GM21528 (cell line): ENCODE measurements around the gene AQP6.

Source experiments
- ATAC-seq: cut with Tn5 transposase; IDR thresholded peaks from one replicate; pipeline ENCODE4 v1.9.1; 2021; ENCODE audit warnings: mild to moderate bottlenecking, moderate library complexity; ENCODE audit not compliant: unreplicated experiment, low FRiP score

The AQP6 gene, protein sequence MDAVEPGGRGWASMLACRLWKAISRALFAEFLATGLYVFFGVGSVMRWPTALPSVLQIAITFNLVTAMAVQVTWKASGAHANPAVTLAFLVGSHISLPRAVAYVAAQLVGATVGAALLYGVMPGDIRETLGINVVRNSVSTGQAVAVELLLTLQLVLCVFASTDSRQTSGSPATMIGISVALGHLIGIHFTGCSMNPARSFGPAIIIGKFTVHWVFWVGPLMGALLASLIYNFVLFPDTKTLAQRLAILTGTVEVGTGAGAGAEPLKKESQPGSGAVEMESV

DNA sequence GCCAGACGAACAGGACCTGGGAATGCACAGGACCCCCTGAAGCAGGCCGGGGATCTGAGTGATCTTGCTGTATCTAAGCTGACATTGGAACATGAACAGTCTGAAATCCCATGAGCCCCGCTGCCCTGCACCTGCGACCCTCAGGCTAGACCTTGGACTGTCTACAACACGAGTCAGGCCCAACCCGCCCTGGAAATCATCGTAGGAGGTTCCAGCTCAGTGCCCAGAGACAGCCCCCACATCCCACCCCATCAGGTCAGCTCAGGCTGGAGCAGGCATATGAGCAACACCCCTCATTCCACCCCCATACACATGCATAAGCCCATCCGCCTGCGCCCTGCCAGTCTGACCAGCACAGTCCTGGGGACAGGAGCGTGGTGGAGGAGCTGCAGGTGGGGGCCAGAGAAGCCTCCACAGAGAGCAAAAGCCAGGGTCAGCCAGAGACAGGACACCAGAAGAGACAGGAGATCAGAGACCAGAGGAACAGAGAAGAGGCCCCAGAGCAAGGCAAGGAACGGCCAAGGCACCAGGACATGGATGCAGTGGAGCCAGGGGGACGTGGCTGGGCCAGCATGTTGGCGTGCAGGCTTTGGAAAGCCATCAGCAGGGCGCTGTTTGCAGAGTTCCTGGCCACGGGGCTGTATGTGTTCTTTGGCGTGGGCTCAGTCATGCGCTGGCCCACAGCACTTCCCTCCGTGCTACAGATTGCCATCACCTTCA lies at the start of gene AQP6:
AQP6 (plus strand) TSS at position 307 of the 720 bp plus-strand sequence; CDS start at position 534, 227 bp downstream.
- ATAC-seq = no peak

DNA sequence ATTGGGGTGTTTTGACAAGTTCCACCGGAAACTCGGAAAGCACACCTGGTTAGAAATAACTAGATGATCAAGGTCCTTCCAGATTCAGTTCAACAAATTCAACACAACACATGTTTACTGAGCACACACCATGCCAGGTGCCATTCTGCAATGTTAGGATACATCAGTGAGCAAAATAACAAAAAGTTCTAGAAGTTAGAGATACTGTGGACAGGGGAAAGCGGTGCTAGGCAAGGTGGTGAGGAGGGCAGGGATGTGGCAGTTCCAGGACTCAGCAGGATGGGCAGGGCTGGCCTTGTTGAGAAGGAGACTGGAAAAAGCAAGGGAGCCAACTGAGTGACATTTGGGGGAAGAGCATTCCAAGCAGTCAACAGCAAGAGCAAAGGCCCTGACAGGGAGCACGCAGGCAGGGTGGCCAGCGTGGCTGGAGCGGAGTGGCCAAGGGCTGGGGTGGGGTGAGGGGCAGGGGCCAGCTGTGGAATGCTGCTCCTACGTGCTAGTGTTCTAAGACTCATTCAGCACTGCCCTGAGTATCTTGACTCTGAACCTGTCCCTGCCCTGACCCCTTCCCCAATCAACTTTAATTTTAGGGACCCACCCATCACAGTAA lies 49.6 kb upstream of the AQP6 start:
- ATAC-seq = no peak

DNA sequence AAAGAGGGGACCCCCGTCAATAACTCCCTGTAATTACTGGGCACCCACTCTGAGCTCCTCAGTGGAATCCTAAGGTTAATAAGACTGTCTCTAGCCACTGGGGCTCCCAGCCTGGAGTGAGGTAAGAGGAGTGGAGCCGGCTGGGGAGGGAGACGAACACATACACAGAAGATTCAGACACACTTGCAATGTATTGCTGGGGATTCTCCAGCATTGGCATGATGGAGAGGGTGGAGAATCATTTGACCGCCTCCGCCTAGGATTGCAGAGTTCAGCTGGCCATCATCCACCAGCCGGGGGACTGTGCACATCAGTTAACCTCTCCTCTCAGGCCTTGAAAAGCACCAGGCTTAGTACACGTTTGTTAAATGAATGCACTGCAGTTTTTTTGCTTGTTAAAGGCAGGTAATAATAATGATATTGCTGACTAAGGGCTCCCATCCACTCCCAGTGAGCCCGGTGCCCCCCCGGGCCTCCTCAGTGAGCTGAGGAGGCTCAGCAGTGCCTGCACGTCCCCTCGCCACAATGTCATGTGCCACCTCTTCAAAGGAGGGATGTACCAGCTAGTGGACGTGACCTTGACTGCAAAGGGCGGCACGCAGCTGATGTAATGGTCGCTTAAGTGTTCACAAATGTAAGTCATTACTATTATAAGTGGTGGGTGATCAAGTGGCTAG lies 48.7 kb upstream of the AQP6 start:
- ATAC-seq = no peak

DNA sequence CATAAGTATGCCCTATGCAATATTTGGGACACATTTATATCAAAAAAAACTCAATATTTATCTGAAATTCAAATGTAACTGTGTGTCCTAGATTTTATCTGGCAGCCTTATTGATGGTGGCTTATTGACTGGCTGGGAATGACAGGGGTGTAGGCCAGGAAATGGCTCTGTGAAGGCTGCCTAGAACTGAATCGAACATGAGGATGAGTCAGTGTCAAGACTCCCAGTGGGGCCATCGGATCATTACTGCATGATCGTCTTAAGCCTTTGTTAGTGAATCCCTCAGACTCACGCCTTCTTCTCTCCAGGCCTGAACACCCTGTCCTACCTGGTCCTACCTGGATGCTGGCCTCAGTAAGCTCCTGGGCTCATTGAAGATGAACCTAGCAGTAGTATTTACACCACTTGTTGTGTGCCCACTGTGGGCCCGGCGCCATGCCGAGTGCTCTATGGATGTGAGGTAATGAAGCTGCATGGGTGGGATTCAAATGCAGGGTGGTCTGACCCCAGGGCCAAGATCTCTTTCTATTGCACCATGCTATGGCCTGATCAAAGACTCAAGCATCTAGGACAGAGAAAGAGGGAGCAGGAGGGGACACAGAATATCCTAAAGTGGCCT lies 48.0 kb upstream of the AQP6 start:
- no peak for ATAC-seq

DNA sequence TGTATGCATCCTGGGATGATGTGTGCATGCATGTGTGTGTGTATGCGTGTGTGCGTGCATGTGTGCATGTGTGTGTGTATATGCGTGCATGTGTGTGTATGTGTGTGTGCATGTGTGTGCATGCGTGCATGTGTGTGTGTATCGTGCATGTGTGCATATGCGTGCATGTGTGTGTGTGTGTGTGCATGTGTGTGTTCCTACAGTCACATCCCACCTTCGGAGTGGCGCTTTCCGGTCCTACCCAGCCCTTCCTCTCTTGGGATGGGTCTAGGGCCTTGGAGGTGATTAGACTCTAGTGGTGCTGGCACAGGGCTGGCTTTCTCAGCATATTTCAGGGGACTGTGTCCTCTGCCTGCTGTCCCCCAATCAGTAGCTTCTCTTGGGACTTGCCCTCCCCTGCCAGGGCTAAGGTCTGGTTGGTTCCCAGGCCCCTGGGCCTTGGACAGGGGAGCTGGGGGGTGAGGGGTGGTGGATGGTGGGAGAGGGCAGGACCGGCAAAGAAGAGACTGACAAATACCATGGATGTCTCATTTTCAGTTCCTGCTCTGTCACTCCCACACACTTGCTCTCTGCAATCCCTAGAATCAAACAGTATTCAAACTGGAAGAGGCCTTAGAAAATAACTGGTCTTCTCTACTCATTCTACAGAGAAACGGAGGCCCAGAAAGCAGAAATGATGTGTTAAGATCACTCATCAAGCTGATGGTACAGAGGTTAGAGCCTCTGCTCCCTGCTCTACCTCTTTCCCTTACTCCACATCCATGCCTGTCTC lies 47.1 kb upstream of the AQP6 start:
- ATAC-seq = no peak

DNA sequence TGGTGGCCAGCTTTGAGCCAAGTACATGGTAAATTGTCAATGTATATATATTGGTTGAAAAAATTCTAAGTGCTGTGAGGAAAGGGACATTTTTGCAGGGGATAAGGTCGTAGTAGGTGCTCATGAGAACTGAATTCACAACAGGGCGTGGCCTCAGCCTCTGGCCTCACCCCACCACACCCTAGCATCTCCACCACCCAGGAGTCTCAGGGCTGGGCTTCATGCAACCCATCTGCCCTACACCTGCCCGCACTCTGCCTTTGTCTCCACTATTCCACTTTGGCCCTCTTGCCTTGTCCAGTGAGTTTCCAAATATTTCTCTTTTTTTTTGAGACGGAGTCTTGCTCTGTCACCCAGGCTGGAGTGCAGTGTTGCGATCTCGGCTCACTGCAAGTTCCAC lies 44.3 kb upstream of the AQP6 start:
- ATAC-seq = no peak

DNA sequence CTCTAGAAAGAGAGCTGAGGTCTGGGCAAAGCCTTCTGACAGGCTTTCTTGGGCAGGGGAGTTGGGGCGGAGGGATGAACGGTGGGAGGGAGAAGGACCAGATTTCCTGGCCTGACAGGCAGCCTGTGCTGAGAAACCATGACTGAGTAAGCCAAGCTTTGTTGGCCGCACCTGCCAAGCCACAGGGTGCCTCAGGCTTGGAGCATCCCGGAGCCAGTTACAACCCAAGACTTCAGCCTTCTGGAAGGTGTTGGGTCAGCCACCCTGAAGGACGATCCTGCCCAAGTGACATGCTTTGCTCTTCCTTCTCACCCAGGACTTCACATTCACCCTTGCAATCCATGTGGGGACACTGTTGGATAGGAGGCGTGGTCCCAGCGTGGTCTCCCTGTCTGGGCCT lies 43.2 kb upstream of the AQP6 start:
- no peak for ATAC-seq

DNA sequence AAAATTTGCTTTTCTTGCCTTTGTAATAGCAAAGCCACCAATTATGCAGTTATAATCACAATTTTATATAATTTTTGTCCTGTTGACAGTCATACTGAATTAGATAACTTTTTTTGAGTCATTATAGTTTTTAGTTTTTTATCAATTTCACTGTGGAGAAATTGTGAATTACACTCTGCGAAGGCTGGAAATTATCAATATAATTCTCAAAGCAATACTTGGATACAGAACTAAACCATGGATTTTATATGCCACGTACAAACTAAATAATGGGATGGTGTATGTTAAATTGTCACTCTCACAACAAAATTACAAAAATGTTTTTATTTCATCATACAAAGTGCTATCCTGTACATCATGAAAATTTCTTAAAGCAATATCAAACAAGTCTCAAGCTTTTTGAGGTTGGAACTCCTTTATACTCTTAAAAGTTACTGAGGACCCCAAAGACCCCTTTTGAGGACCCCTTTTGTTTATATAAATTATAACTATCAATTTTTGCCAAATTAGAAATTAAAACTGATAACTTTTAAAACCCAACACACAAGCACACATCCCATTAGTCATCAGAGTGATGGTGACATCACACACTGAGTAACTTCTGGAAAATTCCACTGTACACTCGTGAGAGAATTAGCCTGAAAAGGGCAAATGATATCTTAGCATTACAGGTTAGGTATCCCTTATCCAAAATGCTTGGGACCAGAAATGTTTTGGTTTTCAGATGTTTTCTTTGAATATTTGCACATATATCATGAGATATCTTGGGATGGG lies 42.0 kb upstream of the AQP6 start:
- ATAC-seq = no peak

DNA sequence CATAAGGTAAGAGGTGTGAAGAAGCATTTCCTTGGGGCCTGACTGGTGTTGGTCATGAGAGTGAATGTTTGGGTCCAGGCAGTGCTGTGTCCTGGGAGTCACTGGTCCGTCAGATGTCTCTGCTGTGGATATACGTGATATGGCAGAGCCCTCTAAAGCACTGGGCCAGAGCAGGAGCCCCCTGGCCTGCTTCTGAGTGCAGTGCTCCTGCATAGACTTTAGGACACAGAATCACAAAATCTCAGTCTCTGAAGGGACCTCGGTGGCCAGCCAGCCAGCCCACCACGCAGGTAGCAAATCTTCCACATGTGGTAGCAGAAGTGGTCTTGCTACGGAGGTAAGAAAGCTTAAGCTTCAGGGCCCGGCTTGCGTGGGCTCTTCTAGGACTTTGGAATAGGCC lies 40.7 kb upstream of the AQP6 start:
- no peak for ATAC-seq

DNA sequence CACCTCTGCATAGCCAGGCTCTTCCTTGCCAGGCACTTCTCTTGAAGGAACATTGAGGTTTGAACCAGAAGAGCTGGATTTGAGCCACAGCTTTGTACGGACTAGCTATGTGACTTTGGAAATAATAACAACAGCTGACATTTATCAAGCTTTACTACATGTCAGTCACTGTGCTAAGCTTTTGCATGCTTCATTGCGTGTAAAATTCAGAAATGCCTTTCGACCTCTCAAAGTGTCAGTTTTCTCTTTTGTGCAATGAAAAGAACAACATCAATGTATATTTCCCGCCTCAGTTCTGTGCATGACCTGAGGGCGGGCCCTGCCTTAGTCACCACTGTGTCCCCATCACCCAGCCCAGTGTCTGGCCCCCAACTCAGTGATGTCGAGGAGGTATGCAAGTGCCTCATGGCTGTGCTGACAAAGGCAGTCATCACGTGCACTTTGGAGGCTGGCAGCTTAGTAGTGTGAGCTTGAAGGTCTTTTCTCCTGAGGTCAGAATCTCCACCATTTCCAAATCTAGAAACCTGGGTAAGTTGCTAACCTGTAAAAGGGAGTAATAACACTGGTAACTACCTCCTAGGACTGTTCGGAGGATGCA lies 40.1 kb upstream of the AQP6 start:
- ATAC-seq = no peak

DNA sequence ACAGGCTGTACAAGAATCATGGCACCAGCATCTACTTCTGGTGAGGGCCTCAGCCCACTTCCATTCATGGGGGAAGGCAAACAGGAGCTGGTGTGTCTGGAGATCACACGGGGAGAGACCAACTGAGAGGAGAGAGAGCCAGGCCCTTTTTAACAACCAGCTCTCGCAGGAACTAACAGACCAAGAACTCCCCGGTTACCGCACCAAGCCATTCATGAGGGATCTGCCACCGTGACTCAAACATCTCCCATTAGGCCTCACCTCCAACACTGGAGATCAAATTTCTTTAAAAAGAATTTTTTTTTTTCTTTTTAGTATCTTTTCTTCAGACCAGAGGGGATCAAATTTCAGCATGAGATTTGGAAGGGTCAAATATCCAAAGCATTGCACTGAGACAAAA lies 39.0 kb upstream of the AQP6 start:
- no peak for ATAC-seq

DNA sequence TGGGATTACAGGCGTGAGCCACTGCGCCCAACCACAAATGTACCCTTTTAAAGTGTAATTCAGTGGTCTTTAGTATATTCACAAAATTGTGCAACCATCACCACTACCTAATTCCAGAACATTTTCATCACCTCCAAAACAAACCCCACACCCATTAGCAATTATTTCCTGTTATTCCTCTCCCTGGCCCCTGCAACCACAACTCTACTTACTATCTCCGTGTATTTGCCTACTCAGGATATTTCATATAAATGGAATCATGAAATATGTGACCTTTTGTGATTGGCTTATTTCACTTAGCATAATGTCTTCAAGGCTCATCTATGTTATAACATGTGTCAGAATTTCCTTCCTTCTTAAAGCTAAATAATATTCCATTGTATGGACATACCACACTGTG lies 38.2 kb upstream of the AQP6 start:
- ATAC-seq = no peak

DNA sequence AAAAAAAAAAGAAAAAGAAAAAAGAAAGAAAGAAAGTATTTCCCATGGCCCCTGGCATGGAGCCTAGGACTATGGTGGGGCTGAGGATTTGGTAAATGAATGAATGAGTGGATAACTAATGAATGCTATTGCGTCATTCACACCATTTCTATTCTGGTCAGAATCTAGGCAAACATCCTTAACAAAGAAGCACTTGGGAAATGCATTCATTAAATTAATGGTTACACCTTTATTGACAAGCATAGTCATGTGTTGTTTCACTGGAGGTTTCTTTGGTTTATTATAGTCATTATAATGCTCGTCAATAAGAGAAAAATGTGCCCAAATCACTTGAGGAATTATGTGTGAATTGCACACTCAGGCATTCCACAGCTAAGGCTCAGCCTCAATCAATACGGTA lies 35.8 kb upstream of the AQP6 start:
- no peak for ATAC-seq

DNA sequence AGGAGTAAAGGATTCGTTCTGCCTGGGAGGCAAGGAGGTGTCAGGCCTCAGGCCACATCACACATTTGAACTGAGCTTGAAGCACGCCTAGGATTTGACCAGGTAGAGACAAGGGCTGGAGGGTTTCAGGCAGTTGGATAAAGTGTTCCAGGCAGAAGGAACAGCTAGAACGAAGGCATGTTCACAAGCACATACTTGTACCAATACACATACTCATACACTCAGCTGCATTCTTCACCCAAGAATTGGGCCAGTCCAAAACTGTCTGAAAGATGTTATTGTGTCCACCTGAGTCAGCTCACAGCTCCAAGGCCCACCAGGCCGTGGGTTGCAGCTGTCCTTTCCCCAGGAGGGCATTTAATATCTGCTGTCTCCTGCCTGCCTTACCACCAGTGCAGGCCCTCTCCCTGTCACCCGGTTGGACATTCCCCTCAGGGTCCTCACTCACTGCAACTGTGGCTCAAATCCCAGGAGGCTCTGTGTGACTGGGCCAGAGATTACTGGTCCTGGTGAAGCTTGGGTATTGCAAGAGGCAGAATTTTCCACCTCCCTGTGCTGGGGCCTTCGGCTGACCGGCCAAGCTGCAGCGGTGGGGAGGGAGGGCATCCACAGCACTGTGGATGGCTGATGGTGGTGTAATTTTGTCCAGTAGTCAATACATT lies 35.0 kb upstream of the AQP6 start:
- ATAC-seq = no peak

DNA sequence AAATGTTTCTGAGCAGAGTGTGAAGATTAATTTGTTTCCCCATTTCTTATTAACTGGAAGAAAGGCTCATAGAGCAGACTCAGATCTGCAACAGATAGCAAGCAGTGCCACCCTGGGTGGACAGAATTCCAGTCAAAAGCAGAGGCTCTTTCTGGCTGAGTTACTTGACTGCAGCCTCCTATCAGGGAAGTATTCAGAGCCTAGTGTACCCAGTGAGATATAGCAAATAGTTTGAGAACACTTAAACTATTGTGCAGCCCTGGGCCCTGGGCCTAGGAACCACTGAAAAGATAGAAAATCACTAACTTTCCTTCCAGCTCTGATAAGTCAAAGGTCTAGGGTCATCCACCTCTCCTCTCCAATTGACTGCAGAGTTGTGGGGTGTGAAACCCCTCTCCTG lies 33.4 kb upstream of the AQP6 start:
- ATAC-seq = no peak

DNA sequence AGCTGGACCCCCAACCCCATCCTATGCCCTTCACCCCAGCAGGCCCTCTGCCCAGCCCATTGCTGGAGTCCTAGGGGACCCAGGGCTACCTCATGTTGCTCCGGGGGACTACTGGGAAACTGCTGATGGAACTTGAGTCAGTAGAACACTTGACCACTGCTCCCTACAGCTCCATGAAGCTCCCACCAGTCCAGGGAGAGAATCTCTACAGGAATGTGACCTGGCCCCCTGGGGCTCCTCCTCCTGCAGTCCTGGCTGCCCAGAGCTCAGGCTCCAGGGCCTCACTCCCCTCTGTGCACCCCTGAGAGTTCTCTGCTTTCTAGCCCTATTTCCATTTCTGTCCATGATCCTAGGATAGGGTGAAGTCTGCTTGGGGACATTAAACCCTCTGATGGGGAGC lies 33.0 kb upstream of the AQP6 start:
- no peak for ATAC-seq

DNA sequence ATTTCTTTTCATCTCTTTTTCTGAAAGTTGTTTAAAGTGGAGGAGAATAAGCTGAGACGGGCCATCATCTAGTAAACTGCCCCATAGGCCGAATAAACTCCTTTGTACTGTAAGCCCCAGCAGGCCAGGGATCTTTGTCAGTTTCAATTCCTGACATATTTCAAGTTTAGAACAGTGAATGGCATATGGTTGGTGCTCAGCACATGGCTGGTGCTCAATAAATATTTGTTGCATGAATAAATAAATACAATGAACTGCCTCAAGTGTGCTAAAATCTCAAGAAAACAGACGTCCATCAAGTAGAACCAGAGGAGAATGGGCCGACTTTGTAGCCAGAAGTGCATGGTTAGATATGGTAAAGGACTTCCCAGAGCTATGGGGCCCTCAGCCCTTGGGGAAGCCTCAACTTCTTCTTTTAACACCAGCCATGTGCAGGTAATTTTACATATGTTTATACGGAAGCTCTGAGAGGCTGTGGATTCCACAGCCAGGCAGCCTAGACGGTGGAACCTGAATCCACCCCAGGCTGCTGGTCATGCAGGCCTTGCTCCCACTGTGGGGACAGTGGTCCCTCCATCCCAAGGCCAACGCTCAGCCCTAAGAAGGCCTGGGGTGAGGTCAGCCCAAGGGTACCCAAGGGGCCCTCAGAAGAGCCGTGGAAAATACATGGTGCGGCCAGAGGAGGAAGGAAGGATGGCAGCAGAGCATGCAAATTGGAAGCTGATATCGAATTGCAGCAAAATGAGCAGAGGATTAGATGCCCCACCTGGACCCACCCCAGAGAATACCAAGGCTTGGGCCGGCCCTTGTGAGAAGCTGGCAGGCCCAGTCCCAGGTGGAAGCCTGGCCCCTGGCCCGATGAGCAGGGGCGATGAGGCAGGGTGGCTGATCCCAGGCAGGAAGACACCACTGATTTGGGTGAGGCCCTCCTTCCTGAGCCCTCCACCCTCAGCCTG lies 30.9 kb upstream of the AQP6 start:
- ATAC-seq = no peak
